DMS53 (cell line): ENCODE measurements around the gene MRPL44.
A peak's percentile ranks its signal among the peaks of the same experiment; 100 is the strongest.
"Not testable (repeated sequence)": the region's sequence is repeated elsewhere in the genome, so short reads cannot be mapped to it uniquely, and the experiment has no call there.

ENCODE experiments used
- DNase-seq: peaks from one replicate; lab custom pipeline; 2025; lab: John Stamatoyannopoulos, UW

MRPL44 gene

GRCh38 chr2:223971731-223972130 lies 14.5 kb downstream of the MRPL44 start:
- DNase-seq = no peak

- DNase-seq = no peak
These were observed 15.4 kb downstream of the MRPL44 start for GRCh38 chr2:223972656-223973102.

GRCh38 chr2:223973606-223974005 lies 16.3 kb downstream of the MRPL44 start:
- no peak for DNase-seq

DNA sequence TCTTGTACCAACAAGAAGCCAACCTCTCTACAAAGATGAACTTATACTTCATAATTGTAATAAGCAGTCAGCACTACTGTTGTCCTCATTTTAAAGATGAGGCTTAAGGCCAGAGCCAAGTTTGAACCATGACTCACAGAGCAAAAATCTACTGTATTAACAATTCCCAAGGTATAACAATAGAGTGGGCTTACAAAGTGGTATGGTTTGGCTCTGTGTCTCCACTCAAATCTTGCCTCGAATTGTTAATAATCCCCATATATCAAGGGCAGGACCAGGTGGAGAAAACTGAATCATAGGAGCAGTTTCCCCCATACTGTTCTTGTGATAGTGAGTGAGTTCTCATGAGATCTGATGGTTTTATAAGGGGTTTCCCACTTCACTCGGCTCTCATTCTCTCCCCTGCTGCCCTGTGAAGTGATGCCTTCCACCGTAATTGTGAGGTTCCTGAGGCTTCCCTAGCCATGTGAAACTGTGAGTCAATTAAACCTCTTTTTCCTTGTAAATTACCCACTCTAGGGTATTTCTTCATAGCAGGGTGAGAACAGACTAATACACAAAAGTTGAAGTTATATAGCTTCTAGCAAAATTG lies 19.5 kb downstream of the MRPL44 start:
- DNase-seq = no peak

DNA sequence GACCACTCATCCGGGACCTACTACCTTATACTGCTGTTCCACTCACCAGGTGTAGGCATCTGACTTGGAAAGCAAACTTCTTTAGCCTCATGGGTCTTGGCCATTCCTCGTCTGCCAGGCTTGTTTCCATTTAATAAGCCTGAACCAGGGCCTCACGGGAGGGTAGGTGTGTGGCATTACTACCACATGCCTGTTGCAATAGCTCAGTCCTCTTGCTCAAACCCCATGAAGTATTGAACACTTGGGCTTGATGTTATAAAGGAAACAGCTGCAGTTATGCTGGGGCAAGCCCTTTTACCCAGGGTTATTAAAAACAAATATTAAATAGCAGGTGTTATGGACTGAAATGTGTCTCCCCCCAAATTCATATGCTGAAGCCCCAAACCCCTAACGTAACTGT lies 21.2 kb downstream of the MRPL44 start:
- no peak for DNase-seq

DNA sequence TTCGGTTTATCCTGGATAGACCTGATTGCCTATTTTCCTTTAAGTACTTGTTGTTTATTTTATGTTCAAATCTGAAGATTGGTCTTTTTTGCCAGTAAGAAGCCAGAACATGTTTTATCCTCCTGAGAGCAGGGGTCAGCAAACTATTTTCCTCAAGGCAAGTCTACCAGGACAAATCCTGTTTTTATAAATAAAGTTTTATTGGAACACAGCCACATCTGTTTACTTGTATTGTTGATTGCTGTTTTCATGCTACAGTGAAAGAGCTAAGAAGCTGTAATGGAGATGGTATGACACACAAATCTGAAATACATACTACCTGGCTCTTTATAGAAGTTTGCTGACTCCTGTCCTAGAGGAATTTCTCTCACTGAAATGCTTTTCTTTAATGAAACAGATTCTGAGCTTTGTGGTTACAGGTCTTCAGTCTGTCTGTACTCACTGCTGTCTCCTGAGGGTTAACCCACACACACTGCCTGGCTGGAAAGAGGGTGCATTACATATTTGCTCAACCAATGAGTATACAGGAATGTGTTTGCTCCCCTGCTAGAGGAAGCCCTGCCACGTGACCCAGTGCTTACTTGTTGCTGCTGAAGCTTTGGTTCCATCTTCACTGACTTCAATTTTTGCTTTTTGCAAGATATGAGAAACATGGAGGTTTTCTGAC lies 22.6 kb downstream of the MRPL44 start:
- peak; percentile 5 for DNase-seq

- DNase-seq = no peak
These were observed 23.1 kb downstream of the MRPL44 start for GRCh38 chr2:223980397-223980735.

- DNase-seq = no peak
These were observed 23.5 kb downstream of the MRPL44 start for GRCh38 chr2:223980803-223981202.

DNA sequence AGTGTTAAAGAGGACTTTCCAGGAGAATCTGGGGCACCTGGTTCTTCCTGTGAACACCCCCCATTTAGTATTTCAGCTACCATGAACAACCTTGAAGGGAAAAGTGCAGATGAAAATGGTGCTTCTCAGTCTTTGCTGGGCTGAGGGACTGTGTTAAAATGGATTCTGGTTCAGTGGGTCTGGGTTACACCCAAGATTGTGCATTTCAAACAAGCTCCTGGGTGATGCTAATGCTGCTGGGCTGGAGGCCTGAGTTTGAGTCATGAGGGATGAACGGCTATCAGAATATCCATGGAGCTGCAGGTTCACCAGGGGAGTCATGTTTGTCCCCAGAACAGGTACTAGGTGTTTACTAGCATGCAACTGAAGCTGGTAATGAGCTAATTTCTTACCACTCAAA lies 24.0 kb downstream of the MRPL44 start:
- DNase-seq = no peak

GRCh38 chr2:223989206-223989855 lies 32.1 kb downstream of the MRPL44 start:
- peak; percentile 42 for DNase-seq

- no peak for DNase-seq
These were observed 32.6 kb downstream of the MRPL44 start for GRCh38 chr2:223989856-223990232.

- no peak for DNase-seq
These were observed 34.3 kb downstream of the MRPL44 start for GRCh38 chr2:223991611-223992010.

DNA sequence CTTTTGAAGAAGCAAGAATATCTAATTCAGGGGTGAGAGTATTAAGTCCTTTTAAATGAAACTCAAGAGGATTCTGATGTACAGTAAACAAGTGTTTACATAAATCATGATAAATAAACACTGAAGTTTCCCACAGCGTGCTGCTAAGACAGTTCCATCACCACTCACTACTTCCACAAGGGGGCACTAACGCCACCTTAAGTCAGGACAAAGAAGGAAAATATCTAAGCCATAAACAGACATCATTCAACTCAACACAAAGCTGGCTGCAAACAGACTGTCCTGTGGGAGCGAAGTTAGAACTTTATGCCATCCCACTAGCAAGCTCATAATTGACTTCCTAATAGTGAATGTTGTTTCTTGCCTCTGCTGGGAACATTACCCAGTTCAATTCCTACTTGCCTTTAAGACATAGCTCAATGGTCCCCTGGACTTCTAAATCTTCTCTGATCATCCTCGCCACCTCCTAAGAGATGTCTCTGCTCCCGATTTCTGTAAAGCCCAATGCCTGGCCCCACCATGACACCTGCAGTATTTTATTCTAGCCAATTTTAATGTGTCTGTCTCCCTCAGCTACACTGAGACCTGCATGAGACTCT lies 36.5 kb downstream of the MRPL44 start:
- peak; percentile 81 for DNase-seq

- no peak for DNase-seq
These were observed 37.4 kb downstream of the MRPL44 start for GRCh38 chr2:223994562-223995162.

DNA sequence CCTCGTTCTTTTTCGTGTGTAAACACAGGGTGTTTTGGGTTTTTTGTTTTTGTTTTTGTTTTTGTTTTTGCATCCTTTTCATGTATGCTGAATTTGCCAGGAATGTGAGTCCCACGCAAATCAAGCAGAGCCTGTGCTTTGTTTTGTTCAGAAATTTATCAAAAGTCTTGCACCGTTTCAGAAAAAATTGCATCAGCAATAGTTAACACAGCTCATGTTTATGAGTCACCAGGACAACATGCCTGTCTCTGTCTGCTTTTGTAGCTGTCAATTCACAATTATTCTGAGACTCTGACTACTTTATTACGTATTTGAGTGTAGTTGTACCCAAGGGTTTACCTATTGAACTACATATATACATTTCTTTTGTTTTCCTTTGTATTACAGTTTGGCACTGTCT lies 38.3 kb downstream of the MRPL44 start:
- DNase-seq = peak; percentile 18

- DNase-seq = no peak
These were observed 39.1 kb downstream of the MRPL44 start for GRCh38 chr2:223996391-223996790.

GRCh38 chr2:223997938-223998337 lies 40.7 kb downstream of the MRPL44 start:
- DNase-seq = no peak

- DNase-seq = no peak
These were observed 41.7 kb downstream of the MRPL44 start for GRCh38 chr2:223998948-223999347.

- DNase-seq = no peak
These were observed 42.6 kb downstream of the MRPL44 start for GRCh38 chr2:223999862-224000261.

DNA sequence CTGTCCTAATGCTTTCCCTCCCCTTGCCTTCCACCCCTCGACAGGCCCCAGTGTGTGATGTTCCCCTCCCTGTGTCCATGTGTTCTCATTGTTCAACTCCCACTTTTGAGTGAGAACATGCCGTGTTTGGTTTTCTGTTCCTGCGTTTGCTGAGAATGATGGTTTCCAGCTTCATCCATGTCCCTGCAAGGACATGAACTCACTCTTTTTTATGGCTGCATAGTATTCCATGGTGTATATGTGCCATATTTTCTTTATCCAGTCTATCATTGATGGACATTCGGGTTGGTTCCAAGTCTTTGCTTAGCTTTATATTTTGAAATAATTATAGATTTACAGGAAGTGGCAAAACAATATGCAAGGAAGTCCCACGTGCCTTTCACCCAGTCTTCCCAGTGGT lies 43.4 kb downstream of the MRPL44 start:
- not testable (repeated sequence) for DNase-seq

GRCh38 chr2:224004105-224004695 lies 46.9 kb downstream of the MRPL44 start:
- no peak for DNase-seq

DNA sequence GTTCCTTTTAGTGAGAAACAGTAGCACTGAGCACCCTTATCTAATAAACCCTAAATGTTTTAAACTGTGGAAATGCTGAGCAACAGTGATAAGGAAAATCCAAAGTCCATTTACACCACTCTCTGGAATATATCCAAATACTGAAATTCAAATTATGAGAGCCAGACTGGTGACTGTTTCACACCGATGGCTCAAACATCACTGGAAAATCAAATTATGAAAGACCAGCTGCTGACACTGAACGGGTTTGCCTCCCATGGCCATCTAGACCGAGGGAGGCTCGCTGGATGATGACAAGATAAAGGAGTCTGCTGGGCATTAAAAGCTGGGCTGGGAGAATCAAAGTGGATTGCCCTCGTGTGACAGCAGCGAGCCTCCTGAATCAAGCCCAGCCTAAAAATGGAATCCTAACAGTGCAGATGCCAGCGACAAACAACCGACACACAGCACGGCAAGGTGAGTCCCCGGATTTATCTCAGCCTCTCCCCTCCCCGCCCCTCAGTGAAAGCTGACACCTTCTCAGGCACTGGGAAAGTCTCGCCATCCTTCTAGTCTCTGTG lies 51.5 kb downstream of the MRPL44 start:
- no peak for DNase-seq
